CD14-positive monocyte (primary cell): Measurements from ENCODE around the gene HCAR2. TPM values are rescaled to one million over a fixed set of nuclear protein-coding genes. Genes with fewer than 3 reads are reported as not detected.
A peak's percentile ranks its signal among the peaks of the same experiment; 100 is the strongest.

Experiments used
- DNase-seq, 3 donors: peaks; one replicate each; pipeline ENCODE4 v3.0.0-alpha.2; 2011 to 2022
- H2AFZ ChIP-seq: 2 replicates; pipeline ENCODE4 v1.6.0; 2012; ENCODE audit warnings: mild to moderate bottlenecking, low read depth, low read length, inconsistent platforms; ENCODE audit not compliant: insufficient read depth, poor library complexity, severe bottlenecking
- H3K27ac ChIP-seq, 2 donors: 1 replicate in 1 of 2; 2 replicates in 1 of 2; pipeline ENCODE4 v1.5.1; 2012 to 2013; ENCODE audit warnings: low read length in 2 of 2, control low read depth in 1 of 2, inconsistent platforms in 1 of 2, low read depth in 1 of 2, mild to moderate bottlenecking in 1 of 2
- H3K27me3 ChIP-seq, 2 donors: one replicate each; pipeline versions ENCODE4 v1.6.0 to v1.6.1; 2011 to 2013; ENCODE audit warnings: low read length in 2 of 2; ENCODE audit not compliant: control insufficient read depth in 2 of 2, insufficient read depth in 2 of 2
- H3K36me3 ChIP-seq, 2 donors: replicated peaks in 1 of 2; 1 replicate in 1 of 2; 2 replicates in 1 of 2; pipeline versions ENCODE4 v1.5.1 to v1.6.1; 2012 to 2013; ENCODE audit warnings: low read length in 2 of 2, control low read depth in 1 of 2, inconsistent platforms in 1 of 2, mild to moderate bottlenecking in 1 of 2; ENCODE audit not compliant: insufficient read depth in 2 of 2, control insufficient read depth in 1 of 2
- H3K4me1 ChIP-seq, 2 donors: 1 replicate in 1 of 2; 2 replicates in 1 of 2; pipeline versions ENCODE4 v1.5.1 to v1.6.1; 2012 to 2013; ENCODE audit warnings: low read length in 2 of 2, control low read depth in 1 of 2, inconsistent platforms in 1 of 2, mild to moderate bottlenecking in 1 of 2, moderate library complexity in 1 of 2; ENCODE audit not compliant: insufficient read depth in 2 of 2, control insufficient read depth in 1 of 2
- H3K4me2 ChIP-seq: replicated peaks from 2 replicates; pipeline ENCODE3; 2012; ENCODE audit warnings: low read length, moderate library complexity, mild to moderate bottlenecking; ENCODE audit not compliant: poor library complexity, severe bottlenecking; ENCODE audit errors: extremely low read depth
- H3K4me3 ChIP-seq, 3 experiments: fragments of 200-600 bp in 1 of 3; sonication (generic) in 1 of 3; replicated peaks in 1 of 3; 1 replicate in 2 of 3; 2 replicates in 1 of 3; pipeline ENCODE4 v1.5.1; 2011 to 2013; ENCODE audit warnings: low read length in 3 of 3, mild to moderate bottlenecking in 3 of 3, control low read depth in 2 of 3, low read depth in 2 of 3, inconsistent platforms in 1 of 3, moderate library complexity in 1 of 3
- H3K79me2 ChIP-seq: 2 replicates; pipeline ENCODE4 v1.6.0; 2012; ENCODE audit warnings: mild to moderate bottlenecking, control low read depth, inconsistent platforms, low read length, moderate library complexity; ENCODE audit not compliant: insufficient read depth
- H3K9ac ChIP-seq: 2 replicates; pipeline ENCODE4 v1.6.0; 2017; ENCODE audit warnings: low read length, mild to moderate bottlenecking; ENCODE audit not compliant: insufficient read depth, poor library complexity, severe bottlenecking
- H3K9me3 ChIP-seq, 2 donors: replicated peaks in 1 of 2; 1 replicate in 1 of 2; 2 replicates in 1 of 2; pipeline versions ENCODE4 v1.5.1 to v1.6.1; 2012 to 2013; ENCODE audit warnings: low read length in 2 of 2, control low read depth in 1 of 2; ENCODE audit not compliant: control insufficient read depth in 1 of 2, insufficient read depth in 1 of 2
- H4K20me1 ChIP-seq: 2 replicates; pipeline ENCODE4 v1.6.0; 2012; ENCODE audit warnings: mild to moderate bottlenecking, low read length, control low read depth, moderate library complexity; ENCODE audit not compliant: insufficient read depth
- H3K27ac Mint-ChIP-seq, 7 donors: one replicate each; pipeline ENCODE4 v1.8.0; 2020; ENCODE audit warnings: mild to moderate bottlenecking in 7 of 7, mixed read lengths in 7 of 7, moderate library complexity in 6 of 7, inconsistent platforms in 2 of 7
- H3K27me3 Mint-ChIP-seq, 3 donors: one replicate each; pipeline ENCODE4 v1.8.0; 2021 to 2022; ENCODE audit warnings: low read depth in 3 of 3, mild to moderate bottlenecking in 3 of 3, mixed read lengths in 3 of 3, moderate library complexity in 3 of 3, inconsistent platforms in 1 of 3
- H3K36me3 Mint-ChIP-seq, 2 donors: one replicate each; pipeline ENCODE4 v1.8.0; 2020; ENCODE audit warnings: mixed read lengths in 2 of 2, inconsistent platforms in 1 of 2, mild to moderate bottlenecking in 1 of 2
- H3K4me1 Mint-ChIP-seq: one replicate; pipeline ENCODE4 v1.8.0; 2020; ENCODE audit warnings: mild to moderate bottlenecking, mixed read lengths
- H3K4me3 Mint-ChIP-seq, 2 donors: one replicate each; pipeline ENCODE4 v1.8.0; 2020; ENCODE audit warnings: mild to moderate bottlenecking in 2 of 2, mixed read lengths in 2 of 2, moderate library complexity in 1 of 2
- H3K9me3 Mint-ChIP-seq, 7 donors: one replicate each; pipeline ENCODE4 v1.8.0; 2020 to 2022; ENCODE audit warnings: mixed read lengths in 7 of 7, mild to moderate bottlenecking in 6 of 7, moderate library complexity in 6 of 7, inconsistent platforms in 2 of 7
- WGBS: methylation state at CpG from one replicate; pipeline ENCODE4 v1.1.5; 2013; ENCODE audit warnings: missing lambda C conversion rate; ENCODE audit not compliant: insufficient coverage; 5-methylcytosine and 5-hydroxymethylcytosine counted together
- intact Hi-C, 2 donors: fragments of 100-400 bp; cut with micrococcal nuclease; formaldehyde crosslinking; loops; one replicate each; pipeline versions ENCODE4 v1.15.0 to v1.15.1; 2023
- polyA plus RNA-seq, 3 donors: library from polyadenylated mRNA; depleted of rRNA in 1 of 3; unstranded in 2 of 3; stranded (reverse) in 1 of 3; fragments of 300-500 nt in 2 of 3; fragments of >200 nt in 1 of 3; fragmentation: Illumina TruSeq in 2 of 3; gene quantifications; 1 replicate in 2 of 3; 2 replicates in 1 of 3; pipeline ENCODE4 v1.2.3, GENCODE V29; 2012 to 2021
- TF ChIP-seq, protein P1 (sequence below): fragments of 200-600 bp; IDR thresholded peaks from one replicate; pipeline ENCODE4 v1.8.0; 2022; ENCODE audit warnings: antibody characterized with exemption, mild to moderate bottlenecking

HCAR2 gene
- polyA plus RNA-seq, 3 donors: 8.1 to 31.2 (median 13.0) TPM

DNA sequence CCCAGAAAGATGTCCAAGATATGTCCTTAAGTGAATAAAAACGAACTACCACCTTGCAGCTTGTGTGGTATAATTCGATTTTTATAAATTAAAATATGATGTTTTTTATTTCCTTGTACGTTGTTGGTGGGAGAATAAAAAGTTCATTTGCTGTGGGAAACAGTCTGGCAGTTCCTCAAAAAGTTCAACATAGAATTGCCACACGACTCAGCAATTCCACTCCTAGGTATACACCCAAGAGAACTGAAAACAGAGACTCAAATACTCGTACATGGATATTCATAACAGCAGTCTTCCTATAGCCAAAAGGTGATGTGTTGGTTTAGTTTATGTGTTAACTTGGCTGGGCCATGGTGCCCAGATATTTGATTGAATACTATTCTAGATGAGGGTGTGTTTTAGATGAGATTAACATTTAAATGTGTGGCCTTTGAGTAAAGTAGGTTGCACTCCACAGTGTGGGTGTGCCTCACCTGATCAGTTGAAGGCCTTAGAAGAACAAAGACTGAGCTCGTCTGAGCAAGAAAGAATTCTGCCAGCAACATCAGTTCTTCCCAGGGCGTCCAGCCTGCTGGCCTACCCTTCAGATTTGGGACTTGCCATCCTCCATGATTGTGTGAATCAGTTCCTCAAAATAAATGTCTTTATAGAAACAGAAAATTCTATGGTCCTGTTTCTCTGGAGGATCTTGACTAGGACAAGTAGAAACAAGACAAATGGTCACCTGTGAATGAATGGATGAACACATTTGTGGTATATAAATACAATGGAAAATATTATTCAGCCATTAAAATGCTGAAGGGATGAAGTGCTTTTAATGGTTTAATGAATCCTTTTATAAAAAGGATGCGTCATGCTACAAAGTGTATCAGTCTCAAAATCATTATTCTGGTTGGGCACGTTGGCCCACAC lies 44.3 kb upstream of the HCAR2 start:
- Histone ChIP-seq H3K4me2 (no peak overlapping the region), H3K27ac (peak overlapping the region; percentile 38 to 56), H3K36me3 (no peaks in the 10 kb centered on the region), H4K20me1 (no peaks in the 10 kb centered on the region), H2AFZ (no peak overlapping the region), H3K4me1 (peaks cover 44 to 47% of the 10 kb centered on the region in 2 donors), H3K79me2 (no peaks in the 10 kb centered on the region), H3K4me3 (no peak overlapping the region), H3K9ac (no peak overlapping the region), H3K9me3 (no peaks in the 10 kb centered on the region), H3K27me3 (no peaks in the 10 kb centered on the region)
- peaks cover 0 to 7% (median 0%) of the 10 kb centered on the region in 7 donors for H3K9me3 Mint-ChIP-seq
- peak overlapping the region; percentile 40 to 85 (median 78) for H3K27ac Mint-ChIP-seq
- WGBS: 100% methylated on average over 2 of the region's 9 CpGs
- intact Hi-C loops: no loop called here
- H3K4me1 Mint-ChIP-seq: peaks cover 38% of the 10 kb centered on the region
- H3K36me3 Mint-ChIP-seq: no peaks in the 10 kb centered on the region
- TF ChIP-seq, protein P1, sequence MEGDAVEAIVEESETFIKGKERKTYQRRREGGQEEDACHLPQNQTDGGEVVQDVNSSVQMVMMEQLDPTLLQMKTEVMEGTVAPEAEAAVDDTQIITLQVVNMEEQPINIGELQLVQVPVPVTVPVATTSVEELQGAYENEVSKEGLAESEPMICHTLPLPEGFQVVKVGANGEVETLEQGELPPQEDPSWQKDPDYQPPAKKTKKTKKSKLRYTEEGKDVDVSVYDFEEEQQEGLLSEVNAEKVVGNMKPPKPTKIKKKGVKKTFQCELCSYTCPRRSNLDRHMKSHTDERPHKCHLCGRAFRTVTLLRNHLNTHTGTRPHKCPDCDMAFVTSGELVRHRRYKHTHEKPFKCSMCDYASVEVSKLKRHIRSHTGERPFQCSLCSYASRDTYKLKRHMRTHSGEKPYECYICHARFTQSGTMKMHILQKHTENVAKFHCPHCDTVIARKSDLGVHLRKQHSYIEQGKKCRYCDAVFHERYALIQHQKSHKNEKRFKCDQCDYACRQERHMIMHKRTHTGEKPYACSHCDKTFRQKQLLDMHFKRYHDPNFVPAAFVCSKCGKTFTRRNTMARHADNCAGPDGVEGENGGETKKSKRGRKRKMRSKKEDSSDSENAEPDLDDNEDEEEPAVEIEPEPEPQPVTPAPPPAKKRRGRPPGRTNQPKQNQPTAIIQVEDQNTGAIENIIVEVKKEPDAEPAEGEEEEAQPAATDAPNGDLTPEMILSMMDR: no peak
- DNase-seq: peak; percentile 43 to 60 (median 56)
- peaks cover 0 to 3% (median 0%) of the 10 kb centered on the region in 3 donors for H3K27me3 Mint-ChIP-seq
- no peak overlapping the region for H3K4me3 Mint-ChIP-seq

DNA sequence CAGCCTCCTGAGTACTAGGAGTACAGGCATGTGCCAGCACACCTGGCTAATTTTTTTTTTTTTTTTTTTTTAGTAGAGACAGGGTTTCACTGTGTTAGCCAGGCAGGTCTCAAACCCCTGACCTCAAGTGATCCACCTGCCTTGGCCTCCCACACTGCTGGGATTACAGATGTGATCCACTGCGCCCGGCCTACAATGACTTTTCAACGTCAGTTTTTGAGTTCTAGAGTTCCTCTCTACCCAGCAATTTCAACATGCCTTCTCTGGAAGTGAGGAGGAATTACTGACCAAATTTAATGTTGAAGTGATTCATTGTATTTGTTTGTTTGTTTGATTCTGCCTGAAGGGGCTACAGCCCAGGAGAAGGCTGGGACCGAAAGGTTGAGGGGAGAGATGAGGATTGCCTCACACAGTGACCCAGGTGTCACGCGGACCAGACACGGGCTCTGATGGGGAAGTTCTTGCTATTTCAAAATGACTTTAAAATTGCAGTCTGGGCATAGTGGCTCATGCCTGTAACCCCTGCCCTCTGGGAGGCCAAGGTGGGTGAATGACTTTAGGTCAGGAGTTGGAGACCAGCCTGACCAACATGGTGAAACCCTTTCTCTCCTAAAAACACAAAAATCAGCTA lies 40.9 kb upstream of the HCAR2 start:
- H3K4me1 Mint-ChIP-seq: peaks cover 28% of the 10 kb centered on the region
- Histone ChIP-seq H3K27ac (peak overlapping the region; percentile 73 to 79), H3K27me3 (no peaks in the 10 kb centered on the region), H3K9me3 (no peaks in the 10 kb centered on the region), H3K9ac (peak overlapping the region; percentile 27), H3K4me1 (peaks cover 44 to 45% of the 10 kb centered on the region in 2 donors), H3K79me2 (no peaks in the 10 kb centered on the region), H3K4me3 (no peak overlapping the region), H3K36me3 (no peaks in the 10 kb centered on the region), H4K20me1 (no peaks in the 10 kb centered on the region), H3K4me2 (peak overlapping the region; percentile 13), H2AFZ (no peak overlapping the region)
- intact Hi-C loops: loop anchor here in 1 of 2 donors (2.0 kb wide), 1 partner anchor 17 kb away; no protein-coding TSS in a partner anchor
- peaks cover 0 to 3% (median 2%) of the 10 kb centered on the region in 7 donors for H3K9me3 Mint-ChIP-seq
- no peaks in the 10 kb centered on the region for H3K36me3 Mint-ChIP-seq
- TF ChIP-seq, protein P1: no peak
- peak overlapping the region in 1 of 2 donors; percentile 56 for H3K4me3 Mint-ChIP-seq
- peak overlapping the region; percentile 90 to 94 (median 92) for H3K27ac Mint-ChIP-seq
- 16% methylated on average over 4 of the region's 7 CpGs for WGBS
- peak; percentile 92 to 95 (median 94) for DNase-seq
- peaks cover 0 to 2% (median 0%) of the 10 kb centered on the region in 3 donors for H3K27me3 Mint-ChIP-seq
